ENCODE results near the gene ASPM.

- TF ChIP-seq REST (IDR thresholded peaks at IDR 0.05) (no peak), CTCF (IDR thresholded peaks at IDR 0.05) (no peak), SMC3 (IDR thresholded peaks at IDR 0.05) (no peak), POLR2A (IDR thresholded peaks at IDR 0.05; ENCODE audit: low read length) (no peak), FOSL2 (IDR thresholded peaks at IDR 0.05) (no peak), FOSL2 (CRISPR knock-in tag; IDR thresholded peaks at IDR 0.05) (no peak), RAD21 (conservative IDR thresholded peaks at IDR 0.05 in 1 of 2, IDR thresholded peaks at IDR 0.05 in 1 of 2) (no peak), CHD2 (IDR thresholded peaks at IDR 0.05; ENCODE audit: low read length, partially characterized antibody) (no peak), NFE2L2 (conservative IDR thresholded peaks at IDR 0.05; ENCODE audit: low read length) (no peak), POLR2AphosphoS2 (conservative IDR thresholded peaks at IDR 0.05; ENCODE audit: low read length) (no peak), ESRRA (IDR thresholded peaks at IDR 0.05; ENCODE audit: borderline replicate concordance, low read length) (no peak), JUNB (IDR thresholded peaks at IDR 0.05) (no peak)
These were observed 39.6 kb downstream of the ASPM start for GRCh38 chr1:197106869-197107268.
